GM18498 (cell line): ENCODE data around the gene PRRC2C.
"Not testable (repeated sequence)": the region's sequence is repeated elsewhere in the genome, so short reads cannot be mapped to it uniquely, and the experiment has no call there.

Source experiments
- ATAC-seq: cut with Tn5 transposase; IDR thresholded peaks from one replicate; pipeline ENCODE4 v1.9.1; 2021; ENCODE audit warnings: mild to moderate bottlenecking, moderate library complexity; ENCODE audit not compliant: unreplicated experiment

Gene PRRC2C

GRCh38 chr1:171500304-171500703 lies 15.0 kb downstream of the PRRC2C start:
- no peak for ATAC-seq

- ATAC-seq: peak; percentile 7
Observed at GRCh38 chr1:171500803-171501202, 15.5 kb downstream of the PRRC2C start.

- ATAC-seq: peak; percentile 72
Observed at GRCh38 chr1:171501305-171502024, 16.1 kb downstream of the PRRC2C start.

- ATAC-seq: no peak
Observed at GRCh38 chr1:171506525-171507304, 21.4 kb downstream of the PRRC2C start.

GRCh38 chr1:171507435-171507834 lies 22.1 kb downstream of the PRRC2C start:
- ATAC-seq: no peak

GRCh38 chr1:171509191-171509590 lies 23.9 kb downstream of the PRRC2C start:
- no peak for ATAC-seq

- ATAC-seq: no peak
Observed at GRCh38 chr1:171513743-171514142, 28.4 kb downstream of the PRRC2C start.

- ATAC-seq: no peak
Observed at GRCh38 chr1:171515299-171515698, 30.0 kb downstream of the PRRC2C start.

GRCh38 chr1:171515741-171516140 lies 30.4 kb downstream of the PRRC2C start:
- no peak for ATAC-seq

- no peak for ATAC-seq
Observed at GRCh38 chr1:171521567-171521966, 36.2 kb downstream of the PRRC2C start.

GRCh38 chr1:171530676-171531075 lies 45.3 kb downstream of the PRRC2C start:
- ATAC-seq: no peak

GRCh38 chr1:171532520-171532919 lies 47.2 kb downstream of the PRRC2C start:
- no peak for ATAC-seq

- no peak for ATAC-seq
Observed at GRCh38 chr1:171545523-171545922, 60.2 kb downstream of the PRRC2C start.

GRCh38 chr1:171550050-171550449 lies 64.7 kb downstream of the PRRC2C start:
- no peak for ATAC-seq

GRCh38 chr1:171550598-171551100 lies 65.3 kb downstream of the PRRC2C start:
- ATAC-seq: not testable (repeated sequence)

GRCh38 chr1:171553960-171554359 lies 68.6 kb downstream of the PRRC2C start:
- ATAC-seq: not testable (repeated sequence)

- no peak for ATAC-seq
Observed at GRCh38 chr1:171563675-171564074, 78.3 kb downstream of the PRRC2C start.

GRCh38 chr1:171566467-171566866 lies 81.1 kb downstream of the PRRC2C start:
- ATAC-seq: no peak

GRCh38 chr1:171570295-171570694 lies 85.0 kb downstream of the PRRC2C start:
- ATAC-seq: no peak

GRCh38 chr1:171576144-171576543 lies 90.8 kb downstream of the PRRC2C start:
- ATAC-seq: no peak

- no peak for ATAC-seq
Observed at GRCh38 chr1:171581226-171581625, 95.9 kb downstream of the PRRC2C start.

GRCh38 chr1:171581766-171582165 lies 96.4 kb downstream of the PRRC2C start:
- no peak for ATAC-seq
